SK-N-SH treated with all-trans-retinoic acid at 6 μM for 48 hours (cell line): ENCODE data around the gene INAVA.

Experiments
- ARNTL ChIP-seq: fragments of 450-650 bp; formaldehyde crosslinking; IDR thresholded peaks from 2 replicates; pipeline ENCODE4 v1.5.0; 2020; ENCODE audit warnings: low read depth, mild to moderate bottlenecking, moderate library complexity, borderline replicate concordance
- GLIS3 ChIP-seq: fragments of 250-450 bp; sonication (Bioruptor Pico); IDR thresholded peaks from 2 replicates; pipeline ENCODE4 v1.5.0; 2020; ENCODE audit warnings: mild to moderate bottlenecking, moderate library complexity
- ISL1 ChIP-seq: fragments of 250-450 bp; sonication (Bioruptor Pico); IDR thresholded peaks from 2 replicates; pipeline ENCODE4 v2.1.2; 2022; ENCODE audit warnings: mild to moderate bottlenecking, moderate library complexity
- PPARA ChIP-seq: fragments of 250-450 bp; sonication (Bioruptor Pico); IDR thresholded peaks from 2 replicates; pipeline ENCODE4 v1.5.0; 2020; ENCODE audit warnings: mild to moderate bottlenecking, borderline replicate concordance
- RARB ChIP-seq: fragments of 250-450 bp; sonication (Bioruptor Pico); IDR thresholded peaks from 2 replicates; pipeline ENCODE4 v1.8.0; 2021; ENCODE audit warnings: mild to moderate bottlenecking, moderate library complexity
- SNAI2 ChIP-seq: fragments of 250-450 bp; sonication (Bioruptor Pico); IDR thresholded peaks from 2 replicates; pipeline ENCODE4 v1.5.0; 2020; ENCODE audit warnings: mild to moderate bottlenecking, moderate library complexity
- ZC3H10 ChIP-seq: fragments of 250-450 bp; sonication (Bioruptor Pico); IDR thresholded peaks from 2 replicates; pipeline ENCODE4 v1.5.1; 2021; ENCODE audit warnings: mild to moderate bottlenecking, moderate library complexity
- ZFP3 ChIP-seq: fragments of 250-450 bp; sonication (Bioruptor Pico); IDR thresholded peaks from 2 replicates; pipeline ENCODE4 v1.5.0; 2020; ENCODE audit warnings: mild to moderate bottlenecking, moderate library complexity
- ZFP30 ChIP-seq: fragments of 450-650 bp; formaldehyde crosslinking; IDR thresholded peaks from 2 replicates; pipeline ENCODE4 v1.5.0; 2022; ENCODE audit warnings: mild to moderate bottlenecking, moderate library complexity
- TF ChIP-seq, protein P1 (sequence below): fragments of 250-450 bp; sonication (Bioruptor Pico); IDR thresholded peaks from 2 replicates; pipeline ENCODE4 v1.5.1; 2020; ENCODE audit warnings: low read depth, mild to moderate bottlenecking, moderate library complexity
- TF ChIP-seq, protein P2 (sequence below): fragments of 250-450 bp; sonication (Bioruptor Pico); IDR thresholded peaks from 2 replicates; pipeline ENCODE4 v1.8.0; 2020; ENCODE audit warnings: mild to moderate bottlenecking, moderate library complexity, borderline replicate concordance
- TF ChIP-seq, protein P3 (sequence below): fragments of 250-450 bp; sonication (Bioruptor Pico); IDR thresholded peaks from 2 replicates; pipeline ENCODE4 v1.5.0; 2020; ENCODE audit warnings: mild to moderate bottlenecking, moderate library complexity
- TF ChIP-seq, protein P4 (sequence below): fragments of 250-450 bp; sonication (Bioruptor Pico); IDR thresholded peaks from 2 replicates; pipeline ENCODE4 v1.8.0; 2021; ENCODE audit warnings: low read depth, mild to moderate bottlenecking, moderate library complexity, borderline replicate concordance
- TF ChIP-seq, protein P5 (sequence below): fragments of 250-450 bp; sonication (Bioruptor Pico); IDR thresholded peaks from 2 replicates; pipeline ENCODE4 v1.5.1; 2021; ENCODE audit warnings: mild to moderate bottlenecking, moderate library complexity

DNA sequence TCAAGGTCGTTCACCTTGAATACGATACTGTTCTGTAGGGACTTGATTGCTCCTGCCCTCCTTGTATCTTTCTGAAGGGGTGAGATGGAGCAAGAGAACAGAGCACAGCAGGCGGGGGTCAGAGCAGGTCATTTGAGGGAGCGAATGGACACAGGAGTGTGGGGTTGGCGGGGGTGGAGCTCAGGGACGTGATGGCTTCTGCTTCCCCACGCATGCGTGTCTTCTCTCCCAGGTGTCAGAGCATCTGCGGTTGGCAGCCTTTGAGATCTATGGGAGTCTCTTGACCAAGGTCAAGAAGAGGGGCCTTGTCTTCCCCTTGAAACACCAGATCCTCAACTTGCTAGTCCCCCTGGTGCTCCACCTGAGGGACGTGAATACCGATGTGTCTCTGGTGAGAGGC is 63.9 kb downstream of the INAVA start:
- TF ChIP-seq ZFP30 (CRISPR knock-in tag) (no peak), GLIS3 (no peak), RARB (CRISPR knock-in tag) (no peak), ZFP3 (CRISPR knock-in tag) (no peak), ISL1 (CRISPR knock-in tag) (no peak), ZC3H10 (CRISPR knock-in tag) (no peak), SNAI2 (CRISPR knock-in tag) (no peak), ARNTL (CRISPR knock-in tag) (no peak), PPARA (no peak)
- TF ChIP-seq, protein P1, sequence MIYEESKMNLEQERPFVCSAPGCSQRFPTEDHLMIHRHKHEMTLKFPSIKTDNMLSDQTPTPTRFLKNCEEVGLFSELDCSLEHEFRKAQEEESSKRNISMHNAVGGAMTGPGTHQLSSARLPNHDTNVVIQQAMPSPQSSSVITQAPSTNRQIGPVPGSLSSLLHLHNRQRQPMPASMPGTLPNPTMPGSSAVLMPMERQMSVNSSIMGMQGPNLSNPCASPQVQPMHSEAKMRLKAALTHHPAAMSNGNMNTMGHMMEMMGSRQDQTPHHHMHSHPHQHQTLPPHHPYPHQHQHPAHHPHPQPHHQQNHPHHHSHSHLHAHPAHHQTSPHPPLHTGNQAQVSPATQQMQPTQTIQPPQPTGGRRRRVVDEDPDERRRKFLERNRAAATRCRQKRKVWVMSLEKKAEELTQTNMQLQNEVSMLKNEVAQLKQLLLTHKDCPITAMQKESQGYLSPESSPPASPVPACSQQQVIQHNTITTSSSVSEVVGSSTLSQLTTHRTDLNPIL (CRISPR knock-in tag), result no peak
- TF ChIP-seq, protein P2, sequence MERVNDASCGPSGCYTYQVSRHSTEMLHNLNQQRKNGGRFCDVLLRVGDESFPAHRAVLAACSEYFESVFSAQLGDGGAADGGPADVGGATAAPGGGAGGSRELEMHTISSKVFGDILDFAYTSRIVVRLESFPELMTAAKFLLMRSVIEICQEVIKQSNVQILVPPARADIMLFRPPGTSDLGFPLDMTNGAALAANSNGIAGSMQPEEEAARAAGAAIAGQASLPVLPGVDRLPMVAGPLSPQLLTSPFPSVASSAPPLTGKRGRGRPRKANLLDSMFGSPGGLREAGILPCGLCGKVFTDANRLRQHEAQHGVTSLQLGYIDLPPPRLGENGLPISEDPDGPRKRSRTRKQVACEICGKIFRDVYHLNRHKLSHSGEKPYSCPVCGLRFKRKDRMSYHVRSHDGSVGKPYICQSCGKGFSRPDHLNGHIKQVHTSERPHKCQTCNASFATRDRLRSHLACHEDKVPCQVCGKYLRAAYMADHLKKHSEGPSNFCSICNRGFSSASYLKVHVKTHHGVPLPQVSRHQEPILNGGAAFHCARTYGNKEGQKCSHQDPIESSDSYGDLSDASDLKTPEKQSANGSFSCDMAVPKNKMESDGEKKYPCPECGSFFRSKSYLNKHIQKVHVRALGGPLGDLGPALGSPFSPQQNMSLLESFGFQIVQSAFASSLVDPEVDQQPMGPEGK (CRISPR knock-in tag), result no peak
- TF ChIP-seq, protein P3, sequence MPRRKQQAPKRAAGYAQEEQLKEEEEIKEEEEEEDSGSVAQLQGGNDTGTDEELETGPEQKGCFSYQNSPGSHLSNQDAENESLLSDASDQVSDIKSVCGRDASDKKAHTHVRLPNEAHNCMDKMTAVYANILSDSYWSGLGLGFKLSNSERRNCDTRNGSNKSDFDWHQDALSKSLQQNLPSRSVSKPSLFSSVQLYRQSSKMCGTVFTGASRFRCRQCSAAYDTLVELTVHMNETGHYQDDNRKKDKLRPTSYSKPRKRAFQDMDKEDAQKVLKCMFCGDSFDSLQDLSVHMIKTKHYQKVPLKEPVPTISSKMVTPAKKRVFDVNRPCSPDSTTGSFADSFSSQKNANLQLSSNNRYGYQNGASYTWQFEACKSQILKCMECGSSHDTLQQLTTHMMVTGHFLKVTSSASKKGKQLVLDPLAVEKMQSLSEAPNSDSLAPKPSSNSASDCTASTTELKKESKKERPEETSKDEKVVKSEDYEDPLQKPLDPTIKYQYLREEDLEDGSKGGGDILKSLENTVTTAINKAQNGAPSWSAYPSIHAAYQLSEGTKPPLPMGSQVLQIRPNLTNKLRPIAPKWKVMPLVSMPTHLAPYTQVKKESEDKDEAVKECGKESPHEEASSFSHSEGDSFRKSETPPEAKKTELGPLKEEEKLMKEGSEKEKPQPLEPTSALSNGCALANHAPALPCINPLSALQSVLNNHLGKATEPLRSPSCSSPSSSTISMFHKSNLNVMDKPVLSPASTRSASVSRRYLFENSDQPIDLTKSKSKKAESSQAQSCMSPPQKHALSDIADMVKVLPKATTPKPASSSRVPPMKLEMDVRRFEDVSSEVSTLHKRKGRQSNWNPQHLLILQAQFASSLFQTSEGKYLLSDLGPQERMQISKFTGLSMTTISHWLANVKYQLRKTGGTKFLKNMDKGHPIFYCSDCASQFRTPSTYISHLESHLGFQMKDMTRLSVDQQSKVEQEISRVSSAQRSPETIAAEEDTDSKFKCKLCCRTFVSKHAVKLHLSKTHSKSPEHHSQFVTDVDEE, result no peak
- TF ChIP-seq, protein P4, sequence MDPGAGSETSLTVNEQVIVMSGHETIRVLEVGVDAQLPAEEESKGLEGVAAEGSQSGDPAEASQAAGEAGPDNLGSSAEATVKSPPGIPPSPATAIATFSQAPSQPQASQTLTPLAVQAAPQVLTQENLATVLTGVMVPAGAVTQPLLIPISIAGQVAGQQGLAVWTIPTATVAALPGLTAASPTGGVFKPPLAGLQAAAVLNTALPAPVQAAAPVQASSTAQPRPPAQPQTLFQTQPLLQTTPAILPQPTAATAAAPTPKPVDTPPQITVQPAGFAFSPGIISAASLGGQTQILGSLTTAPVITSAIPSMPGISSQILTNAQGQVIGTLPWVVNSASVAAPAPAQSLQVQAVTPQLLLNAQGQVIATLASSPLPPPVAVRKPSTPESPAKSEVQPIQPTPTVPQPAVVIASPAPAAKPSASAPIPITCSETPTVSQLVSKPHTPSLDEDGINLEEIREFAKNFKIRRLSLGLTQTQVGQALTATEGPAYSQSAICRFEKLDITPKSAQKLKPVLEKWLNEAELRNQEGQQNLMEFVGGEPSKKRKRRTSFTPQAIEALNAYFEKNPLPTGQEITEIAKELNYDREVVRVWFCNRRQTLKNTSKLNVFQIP (CRISPR knock-in tag), result no peak
- TF ChIP-seq, protein P5, sequence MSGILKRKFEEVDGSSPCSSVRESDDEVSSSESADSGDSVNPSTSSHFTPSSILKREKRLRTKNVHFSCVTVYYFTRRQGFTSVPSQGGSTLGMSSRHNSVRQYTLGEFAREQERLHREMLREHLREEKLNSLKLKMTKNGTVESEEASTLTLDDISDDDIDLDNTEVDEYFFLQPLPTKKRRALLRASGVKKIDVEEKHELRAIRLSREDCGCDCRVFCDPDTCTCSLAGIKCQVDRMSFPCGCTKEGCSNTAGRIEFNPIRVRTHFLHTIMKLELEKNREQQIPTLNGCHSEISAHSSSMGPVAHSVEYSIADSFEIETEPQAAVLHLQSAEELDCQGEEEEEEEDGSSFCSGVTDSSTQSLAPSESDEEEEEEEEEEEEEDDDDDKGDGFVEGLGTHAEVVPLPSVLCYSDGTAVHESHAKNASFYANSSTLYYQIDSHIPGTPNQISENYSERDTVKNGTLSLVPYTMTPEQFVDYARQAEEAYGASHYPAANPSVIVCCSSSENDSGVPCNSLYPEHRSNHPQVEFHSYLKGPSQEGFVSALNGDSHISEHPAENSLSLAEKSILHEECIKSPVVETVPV (CRISPR knock-in tag), result no peak
